Transverse colon (tissue), 4 donors: ENCODE data around the gene REV3L. TPM values are rescaled to one million over a fixed set of nuclear protein-coding genes. Genes with fewer than 3 reads are reported as not detected.

ENCODE experiments used
- DNase-seq: peaks from one replicate; pipeline ENCODE4 v3.0.0-alpha.2; 2019
- H3K27ac ChIP-seq, 4 donors: fragments of 200-600 bp; sonication (generic); 2 replicates each; pipeline ENCODE4 v1.5.1; 2016 to 2018; ENCODE audit warnings: inconsistent platforms in 4 of 4
- H3K27me3 ChIP-seq: fragments of 200-600 bp; sonication (generic); 2 replicates; pipeline ENCODE4 v1.5.1; 2017; ENCODE audit warnings: inconsistent platforms
- H3K36me3 ChIP-seq, 4 donors: fragments of 200-600 bp; sonication (generic); 2 replicates each; pipeline ENCODE4 v1.5.1; 2017 to 2019; ENCODE audit warnings: inconsistent platforms in 4 of 4
- H3K4me1 ChIP-seq, 4 donors: fragments of 200-600 bp; sonication (generic); 2 replicates each; pipeline ENCODE4 v1.5.1; 2017 to 2020; ENCODE audit warnings: inconsistent platforms in 4 of 4
- H3K4me3 ChIP-seq, 4 donors: fragments of 200-600 bp; sonication (generic); 1 replicate in 1 of 4; 2 replicates in 3 of 4; pipeline versions ENCODE4 v1.5.1 to v1.6.1; 2017 to 2019; ENCODE audit warnings: inconsistent platforms in 4 of 4
- H3K9me3 ChIP-seq, 2 donors: fragments of 200-600 bp; sonication (generic); 2 replicates each; pipeline ENCODE4 v1.5.1; 2017 to 2019; ENCODE audit warnings: inconsistent platforms in 2 of 2
- EP300 ChIP-seq: sonication (generic); formaldehyde crosslinking; IDR thresholded peaks from one replicate; pipeline ENCODE4 v1.6.1; 2017; ENCODE audit warnings: antibody characterized with exemption, low read depth
- POLR2A ChIP-seq: fragments of 450-650 bp; IDR thresholded peaks from one replicate; pipeline ENCODE4 v1.6.1; 2016; ENCODE audit warnings: antibody characterized with exemption, mild to moderate bottlenecking, moderate library complexity
- POLR2AphosphoS5 ChIP-seq, 3 donors: sonication (generic); formaldehyde crosslinking; IDR thresholded peaks; one replicate each; pipeline ENCODE4 v1.6.1; 2016; ENCODE audit warnings: antibody characterized with exemption in 3 of 3
- WGBS, 2 donors: methylation state at CpG; one replicate each; pipeline ENCODE4 v1.1.5; 2018; ENCODE audit warnings: low coverage in 1 of 2; 5-methylcytosine and 5-hydroxymethylcytosine counted together
- in situ Hi-C, 4 donors: fragments of 200-750 bp; cut with MboI; loops; one replicate each; pipeline versions ENCODE4 v1.15.0 to v1.15.1; 2017; ENCODE audit warnings: low sequenced_read_pairs in 3 of 4, low pct_ligation_motif_present in 1 of 4, low pct_unique_long_range_greater_than_20kb in 1 of 4
- intact Hi-C: fragments of 100-400 bp; cut with DNase I; formaldehyde crosslinking; loops from one replicate; pipeline ENCODE4 v1.15.1; 2023; ENCODE audit warnings: low total_unique reads
- total RNA-seq, 4 donors: library from RNA; depleted of rRNA; stranded (reverse); fragments of >200 nt; gene quantifications; one replicate each; pipeline ENCODE4 v1.1.0, GENCODE V29; 2016
- TF ChIP-seq, protein P1 (sequence below), 5 experiments: fragments of 200-600 bp in 3 of 5; fragments of 450-650 bp in 2 of 5; sonication (generic) in 3 of 5; IDR thresholded peaks; 1 replicate in 2 of 5; 2 replicates in 3 of 5; pipeline ENCODE4 v1.5.1; 2016 to 2017; ENCODE audit warnings: antibody characterized with exemption in 5 of 5, inconsistent platforms in 3 of 5, mild to moderate bottlenecking in 2 of 5, moderate library complexity in 1 of 5

Gene REV3L, protein sequence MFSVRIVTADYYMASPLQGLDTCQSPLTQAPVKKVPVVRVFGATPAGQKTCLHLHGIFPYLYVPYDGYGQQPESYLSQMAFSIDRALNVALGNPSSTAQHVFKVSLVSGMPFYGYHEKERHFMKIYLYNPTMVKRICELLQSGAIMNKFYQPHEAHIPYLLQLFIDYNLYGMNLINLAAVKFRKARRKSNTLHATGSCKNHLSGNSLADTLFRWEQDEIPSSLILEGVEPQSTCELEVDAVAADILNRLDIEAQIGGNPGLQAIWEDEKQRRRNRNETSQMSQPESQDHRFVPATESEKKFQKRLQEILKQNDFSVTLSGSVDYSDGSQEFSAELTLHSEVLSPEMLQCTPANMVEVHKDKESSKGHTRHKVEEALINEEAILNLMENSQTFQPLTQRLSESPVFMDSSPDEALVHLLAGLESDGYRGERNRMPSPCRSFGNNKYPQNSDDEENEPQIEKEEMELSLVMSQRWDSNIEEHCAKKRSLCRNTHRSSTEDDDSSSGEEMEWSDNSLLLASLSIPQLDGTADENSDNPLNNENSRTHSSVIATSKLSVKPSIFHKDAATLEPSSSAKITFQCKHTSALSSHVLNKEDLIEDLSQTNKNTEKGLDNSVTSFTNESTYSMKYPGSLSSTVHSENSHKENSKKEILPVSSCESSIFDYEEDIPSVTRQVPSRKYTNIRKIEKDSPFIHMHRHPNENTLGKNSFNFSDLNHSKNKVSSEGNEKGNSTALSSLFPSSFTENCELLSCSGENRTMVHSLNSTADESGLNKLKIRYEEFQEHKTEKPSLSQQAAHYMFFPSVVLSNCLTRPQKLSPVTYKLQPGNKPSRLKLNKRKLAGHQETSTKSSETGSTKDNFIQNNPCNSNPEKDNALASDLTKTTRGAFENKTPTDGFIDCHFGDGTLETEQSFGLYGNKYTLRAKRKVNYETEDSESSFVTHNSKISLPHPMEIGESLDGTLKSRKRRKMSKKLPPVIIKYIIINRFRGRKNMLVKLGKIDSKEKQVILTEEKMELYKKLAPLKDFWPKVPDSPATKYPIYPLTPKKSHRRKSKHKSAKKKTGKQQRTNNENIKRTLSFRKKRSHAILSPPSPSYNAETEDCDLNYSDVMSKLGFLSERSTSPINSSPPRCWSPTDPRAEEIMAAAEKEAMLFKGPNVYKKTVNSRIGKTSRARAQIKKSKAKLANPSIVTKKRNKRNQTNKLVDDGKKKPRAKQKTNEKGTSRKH (N-terminal part only)
- 100 to 1,000 TPM in 1 of 4 donors, 10 to 100 TPM in 3; 24.7 to 256 (median 34.7) TPM for total RNA-seq

DNA sequence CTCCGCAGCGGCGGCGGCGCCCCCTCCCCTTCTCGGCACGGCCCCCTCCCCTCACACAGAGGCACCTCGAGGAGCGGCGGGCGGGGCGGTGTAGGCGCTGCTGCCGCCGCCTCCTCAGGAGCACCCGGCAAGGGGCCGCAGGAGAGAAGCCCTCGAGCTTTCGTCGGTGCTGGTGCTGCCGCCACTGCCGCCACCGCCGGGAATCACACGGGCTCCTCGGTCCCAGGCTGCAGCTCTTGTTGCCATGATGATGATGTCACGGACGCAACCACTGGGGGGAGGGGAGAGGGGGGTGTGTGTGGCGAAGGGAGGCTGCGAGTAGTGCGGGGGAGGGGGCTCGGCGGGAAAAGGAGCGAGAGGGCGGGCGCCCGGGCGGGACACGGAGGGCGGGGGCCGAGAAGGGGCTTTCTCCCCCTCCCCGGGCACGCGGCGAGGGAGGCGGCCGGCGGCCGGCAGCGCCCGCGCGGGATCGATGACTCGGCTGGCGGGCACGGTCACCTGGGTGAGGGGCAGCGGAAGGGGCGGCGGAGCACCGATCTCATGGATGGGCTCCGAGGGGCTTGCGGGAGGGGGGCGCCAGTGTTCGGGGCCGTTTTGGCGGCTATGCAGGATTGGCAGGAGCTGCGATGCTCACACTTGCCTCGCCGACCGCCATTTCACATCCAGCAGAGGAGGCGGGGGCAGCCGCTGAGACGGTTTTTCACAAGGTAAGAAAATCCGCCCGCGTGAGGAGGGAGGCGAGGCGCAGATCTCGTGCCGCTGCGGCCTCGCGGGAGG lies at the start of gene REV3L:
TSS of gene REV3L (minus strand) at position 260 of the 777 bp plus-strand sequence. CDS start 330 bp downstream, outside the sequence.
- peak within 1 kb of the TSS; percentile 81 to 94 (median 92) for H3K4me3 ChIP-seq
- intact Hi-C loops = loop anchor here (10.0 kb wide), 2 partner anchors 82 to 122 kb away; partner anchors contain the start of gene TRAF3IP2
- no peaks in the 10 kb centered on the region for H3K27me3 ChIP-seq
- H3K27ac ChIP-seq = peak within 1 kb of the TSS; percentile 98 to 100 (median 98)
- DNase-seq = peak; percentile 92
- TF ChIP-seq POLR2AphosphoS5 (IDR thresholded peaks at IDR 0.05) (peak; percentile 77 to 87 (median 87)), POLR2A (peak; percentile 79), EP300 (no peak)
- TF ChIP-seq, protein P1, sequence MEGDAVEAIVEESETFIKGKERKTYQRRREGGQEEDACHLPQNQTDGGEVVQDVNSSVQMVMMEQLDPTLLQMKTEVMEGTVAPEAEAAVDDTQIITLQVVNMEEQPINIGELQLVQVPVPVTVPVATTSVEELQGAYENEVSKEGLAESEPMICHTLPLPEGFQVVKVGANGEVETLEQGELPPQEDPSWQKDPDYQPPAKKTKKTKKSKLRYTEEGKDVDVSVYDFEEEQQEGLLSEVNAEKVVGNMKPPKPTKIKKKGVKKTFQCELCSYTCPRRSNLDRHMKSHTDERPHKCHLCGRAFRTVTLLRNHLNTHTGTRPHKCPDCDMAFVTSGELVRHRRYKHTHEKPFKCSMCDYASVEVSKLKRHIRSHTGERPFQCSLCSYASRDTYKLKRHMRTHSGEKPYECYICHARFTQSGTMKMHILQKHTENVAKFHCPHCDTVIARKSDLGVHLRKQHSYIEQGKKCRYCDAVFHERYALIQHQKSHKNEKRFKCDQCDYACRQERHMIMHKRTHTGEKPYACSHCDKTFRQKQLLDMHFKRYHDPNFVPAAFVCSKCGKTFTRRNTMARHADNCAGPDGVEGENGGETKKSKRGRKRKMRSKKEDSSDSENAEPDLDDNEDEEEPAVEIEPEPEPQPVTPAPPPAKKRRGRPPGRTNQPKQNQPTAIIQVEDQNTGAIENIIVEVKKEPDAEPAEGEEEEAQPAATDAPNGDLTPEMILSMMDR (IDR thresholded peaks at IDR 0.05) = peak in 1 of 5 experiments; percentile 16
- no peaks in the 10 kb centered on the region for H3K36me3 ChIP-seq
- no peaks in the 10 kb centered on the region for H3K9me3 ChIP-seq
- in situ Hi-C loops = loop anchor here in 2 of 4 donors (25.0 kb wide), 2 partner anchors 104 to 221 kb away; a partner anchor contains a TSS
- peaks cover 2 to 48% (median 37%) of the 10 kb centered on the region in 4 donors for H3K4me1 ChIP-seq
- 1% methylated on average over 51 of the region's 84 CpGs; no CpG with 5 or more reads in 1 of the 2 donors for WGBS, 2 donors

DNA sequence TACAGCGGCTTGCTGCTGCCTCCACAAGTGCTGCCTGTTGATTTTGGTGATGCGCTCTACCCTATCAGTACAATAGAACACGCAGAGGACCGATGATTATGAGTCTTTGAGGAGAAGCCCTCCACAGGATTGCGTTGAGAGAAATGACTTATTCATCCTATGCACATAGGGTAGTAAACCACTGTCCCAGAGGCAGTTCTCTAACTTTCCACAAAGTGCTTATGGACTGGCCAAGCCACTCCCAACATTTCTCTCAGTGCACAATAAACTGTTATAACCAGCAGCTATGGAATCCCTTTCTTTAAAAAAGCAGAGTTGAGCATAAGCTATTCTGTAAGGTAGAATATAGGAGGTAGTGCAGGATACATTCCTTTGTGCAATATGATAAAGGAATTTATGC lies 48.2 kb upstream of the REV3L start:
- no peaks in the 10 kb centered on the region for H3K9me3 ChIP-seq
- DNase-seq = no peak
- no peaks in the 10 kb centered on the region for H3K27me3 ChIP-seq
- intact Hi-C loops = no loop called here
- no peak overlapping the region for H3K4me3 ChIP-seq
- in situ Hi-C loops = no loop called here
- no peak for TF ChIP-seq POLR2AphosphoS5 (IDR thresholded peaks at IDR 0.05)
- TF ChIP-seq POLR2A = no peak
- TF ChIP-seq EP300 = no peak
- TF ChIP-seq, protein P1 (IDR thresholded peaks at IDR 0.05) = no peak
- peaks cover 6 to 31% (median 13%) of the 10 kb centered on the region in 4 donors for H3K4me1 ChIP-seq
- H3K36me3 ChIP-seq = no peaks in the 10 kb centered on the region
- peak overlapping the region; percentile 27 to 69 (median 48) for H3K27ac ChIP-seq
- WGBS, 2 donors = 81% methylated on average over 4 to 5 of the region's 5 CpGs

DNA sequence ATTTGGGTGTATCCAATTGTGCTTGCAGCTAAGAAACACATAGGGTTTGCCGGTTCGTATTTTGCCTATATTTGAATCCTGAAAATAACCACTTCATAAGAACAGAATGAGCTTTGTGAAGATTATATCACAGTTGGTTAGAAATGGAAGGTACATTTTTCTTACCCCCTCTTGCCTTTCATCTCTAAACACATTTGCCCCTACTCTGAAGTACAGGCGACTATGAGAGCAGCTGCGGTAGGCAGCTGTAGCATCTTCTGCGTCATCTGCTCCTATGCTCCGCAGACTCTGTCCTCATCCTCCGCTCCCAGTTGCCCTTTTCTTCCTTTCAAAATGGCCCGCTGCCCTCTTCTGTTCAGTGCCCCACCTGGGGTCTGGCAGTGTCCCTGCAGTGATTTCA lies 47.6 kb upstream of the REV3L start:
- WGBS, 2 donors = 80 to 86% methylated on average over 1 to 8 of the region's 8 CpGs
- no peak for TF ChIP-seq POLR2AphosphoS5 (IDR thresholded peaks at IDR 0.05)
- TF ChIP-seq, protein P1 (IDR thresholded peaks at IDR 0.05) = no peak
- no peak for TF ChIP-seq POLR2A
- no peak for TF ChIP-seq EP300
- intact Hi-C loops = no loop called here
- Histone ChIP-seq H3K36me3 (no peaks in the 10 kb centered on the region), H3K4me3 (no peak overlapping the region), H3K27ac (peak overlapping the region; percentile 27 to 69 (median 48)), H3K27me3 (no peaks in the 10 kb centered on the region), H3K9me3 (no peaks in the 10 kb centered on the region), H3K4me1 (peaks cover 6 to 29% (median 13%) of the 10 kb centered on the region in 4 donors)
- no peak for DNase-seq
- in situ Hi-C loops = no loop called here
